Measurements from ENCODE around the gene DHX29.
A peak's percentile ranks its signal among the peaks of the same experiment; 100 is the strongest.

DHX29 gene

GRCh38 chr5:55232271-55232984, 75.1 kb downstream of the DHX29 start:
- DNase-seq = peak; percentile 70

- no peak for DNase-seq
Measured at GRCh38 chr5:55231919-55232270, 75.6 kb downstream of the DHX29 start.

- DNase-seq = peak; percentile 59
Measured at GRCh38 chr5:55231029-55231918, 76.2 kb downstream of the DHX29 start.

GRCh38 chr5:55230086-55230629, 77.3 kb downstream of the DHX29 start:
- DNase-seq = no peak

DNA sequence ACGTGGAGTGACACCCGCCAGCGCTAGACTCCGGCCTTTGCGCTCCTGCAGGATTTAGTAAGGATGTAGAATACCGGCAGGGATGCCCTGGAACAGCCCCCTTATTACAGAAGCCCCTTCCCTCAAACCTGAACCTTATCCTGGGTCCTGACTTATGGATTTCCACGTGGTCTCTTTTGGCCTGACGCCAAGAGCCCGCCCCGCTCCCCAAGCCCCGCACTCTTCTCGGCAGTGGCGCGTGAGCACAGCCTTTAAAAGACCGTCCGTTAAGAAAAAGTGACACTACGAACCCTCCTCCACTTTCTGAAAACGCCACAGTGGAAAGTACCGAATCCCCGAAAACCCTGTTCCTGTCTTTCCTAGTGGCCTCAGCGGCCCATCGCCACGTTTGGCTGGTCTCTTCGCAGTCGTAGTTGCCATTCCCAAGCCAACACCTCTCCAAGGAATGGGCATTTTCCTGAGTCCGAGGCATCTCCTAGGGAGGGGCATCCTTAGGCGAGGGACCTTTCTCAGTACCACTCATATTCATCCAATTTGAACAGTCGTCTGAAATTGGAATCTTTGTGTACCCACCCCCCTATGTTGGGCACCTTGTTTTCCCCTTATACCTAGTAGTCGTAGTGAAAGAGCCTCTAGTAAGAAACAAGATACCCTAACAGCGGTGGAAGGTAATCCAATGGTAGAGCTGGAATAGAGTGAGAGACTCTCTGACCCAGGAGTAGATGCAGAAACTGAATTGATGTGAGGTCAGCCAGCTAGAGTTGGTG, 79.6 kb downstream of the DHX29 start:
- no peak for DNase-seq

GRCh38 chr5:55226934-55227663, 80.4 kb downstream of the DHX29 start, which contains the start of gene MCIDAS:
MCIDAS (minus strand) TSS chr5:55227315; CDS start chr5:55227138, 177 bp downstream.
- DNase-seq = peak; percentile 82

DNA sequence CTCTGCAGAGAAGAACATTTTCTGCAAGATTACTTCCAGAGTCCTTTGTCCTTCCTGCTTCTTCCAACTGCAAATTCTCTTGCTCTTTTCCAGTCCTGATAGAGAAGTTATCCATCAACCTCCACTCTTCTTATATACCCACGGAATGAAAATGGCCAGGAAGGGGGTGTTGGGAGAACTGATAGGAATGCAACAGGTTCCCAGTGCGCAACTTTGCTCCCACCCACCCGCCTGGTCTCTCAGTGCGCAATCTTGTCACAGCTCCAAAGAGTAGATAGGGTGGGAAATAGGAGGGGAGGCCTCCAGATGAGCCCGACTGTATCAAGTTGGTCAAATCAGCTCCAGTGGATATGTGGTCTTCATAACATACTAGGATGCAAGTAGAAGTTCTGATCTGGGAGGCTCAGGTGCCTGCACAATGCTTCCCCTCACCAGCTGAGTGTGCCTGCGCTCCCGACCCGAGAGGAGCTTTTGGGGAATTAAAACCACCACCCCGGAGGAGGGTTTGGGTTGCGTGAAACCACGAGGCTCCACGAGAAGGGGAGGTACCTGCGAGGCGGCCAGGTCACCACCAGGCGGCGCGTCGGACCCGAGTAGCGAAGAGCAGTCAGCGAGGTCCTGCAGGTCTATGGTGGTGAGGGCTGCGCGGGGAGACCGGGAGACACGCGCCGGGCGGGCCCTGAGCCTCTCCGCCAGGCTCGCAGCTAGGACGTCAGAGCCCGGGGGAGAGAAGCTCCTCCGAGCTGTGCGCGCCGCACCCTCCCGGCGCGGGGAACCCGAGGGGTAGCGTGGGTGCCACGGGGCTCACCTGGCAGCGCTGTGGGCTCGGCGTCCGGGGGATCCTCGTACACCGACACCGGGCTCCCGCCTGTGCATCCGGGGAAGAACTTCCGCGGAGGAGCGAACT, 81.2 kb downstream of the DHX29 start:
- peak; percentile 91 for DNase-seq

DNA sequence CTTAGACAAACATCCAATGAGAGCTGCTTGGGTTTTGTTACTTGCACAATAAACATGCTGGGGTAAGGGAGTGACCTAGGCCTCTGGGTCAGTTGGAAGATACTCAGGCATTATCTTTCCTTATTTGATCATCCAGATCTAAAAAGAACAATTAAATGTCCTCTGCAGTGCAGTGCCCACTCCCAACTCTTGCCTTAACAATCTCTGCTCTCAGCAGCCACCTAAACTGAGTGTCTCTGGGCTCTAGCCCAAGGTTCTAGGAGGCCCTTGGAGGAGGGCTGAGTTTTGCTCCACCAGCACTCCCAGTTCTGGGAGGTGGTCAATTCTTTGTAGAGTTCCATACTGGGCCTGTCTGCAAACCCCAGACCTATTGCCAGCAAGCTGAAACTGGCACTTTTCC, 82.1 kb downstream of the DHX29 start:
- no peak for DNase-seq

DNA sequence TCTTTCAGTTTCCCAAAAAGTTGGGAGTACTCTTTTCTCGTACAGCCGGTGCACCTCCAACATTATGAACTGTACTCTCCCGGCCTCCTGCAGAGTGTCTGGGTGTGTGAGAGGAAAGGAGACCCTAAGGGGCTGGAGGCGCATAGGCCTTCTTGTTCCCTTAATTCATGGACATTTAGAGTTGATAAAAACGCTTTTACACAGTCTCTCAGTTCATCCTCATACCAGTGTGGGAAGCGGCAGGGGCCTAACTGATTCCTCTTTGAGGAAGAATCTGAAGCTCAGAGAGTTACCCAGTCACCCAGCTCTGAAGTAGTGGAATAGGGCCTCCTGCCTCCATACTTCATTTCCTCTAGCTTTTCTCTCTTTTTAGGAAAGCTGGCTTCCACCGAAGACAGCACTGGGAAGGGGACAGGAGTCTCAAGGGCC, 83.7 kb downstream of the DHX29 start:
- DNase-seq = no peak

DNA sequence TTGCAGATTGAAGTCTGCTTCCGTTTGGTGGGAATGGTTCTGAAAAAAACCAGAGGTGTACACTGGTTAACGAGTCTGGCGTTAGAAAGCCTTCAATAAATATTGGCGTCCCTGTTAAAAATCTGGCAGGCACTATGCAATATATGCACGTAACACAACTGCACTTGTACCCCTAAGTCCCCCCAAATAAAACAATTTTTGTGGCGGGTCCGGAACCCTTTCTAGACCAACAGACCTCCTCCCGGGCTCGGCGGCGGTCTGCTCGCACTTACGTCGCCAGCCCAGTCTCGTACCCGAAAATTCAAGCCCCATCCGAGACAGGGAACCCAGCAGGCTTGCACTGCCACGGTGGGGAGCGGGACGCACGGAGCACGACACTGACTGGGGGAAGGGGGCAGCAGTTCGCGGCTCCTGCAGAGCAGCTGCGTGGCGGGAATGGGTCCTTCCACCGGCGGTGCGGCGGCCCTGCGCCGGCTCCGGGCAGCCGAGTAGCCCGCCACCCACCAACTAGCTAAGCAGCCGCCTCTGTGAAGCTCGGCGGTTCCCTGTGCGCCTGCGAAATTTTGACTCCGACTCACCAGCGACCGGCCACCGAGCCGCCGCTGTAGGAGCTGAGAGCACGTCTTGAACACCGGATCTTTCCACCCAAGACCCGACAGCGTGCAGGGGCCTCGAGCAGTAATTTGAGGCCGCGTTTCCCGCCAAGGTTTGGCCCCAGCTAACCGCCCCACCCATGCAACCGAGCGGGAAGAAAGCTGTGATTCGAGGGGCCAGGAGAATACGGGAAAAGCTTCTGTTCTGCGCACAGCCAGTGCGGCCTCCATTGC, 84.3 kb downstream of the DHX29 start:
- DNase-seq = peak; percentile 64

GRCh38 chr5:55222092-55222984, 85.2 kb downstream of the DHX29 start:
- DNase-seq = no peak

GRCh38 chr5:55220433-55221185, 86.9 kb downstream of the DHX29 start:
- DNase-seq = peak; percentile 57

- DNase-seq = no peak
Measured at GRCh38 chr5:55219770-55220169, 87.7 kb downstream of the DHX29 start.

DNA sequence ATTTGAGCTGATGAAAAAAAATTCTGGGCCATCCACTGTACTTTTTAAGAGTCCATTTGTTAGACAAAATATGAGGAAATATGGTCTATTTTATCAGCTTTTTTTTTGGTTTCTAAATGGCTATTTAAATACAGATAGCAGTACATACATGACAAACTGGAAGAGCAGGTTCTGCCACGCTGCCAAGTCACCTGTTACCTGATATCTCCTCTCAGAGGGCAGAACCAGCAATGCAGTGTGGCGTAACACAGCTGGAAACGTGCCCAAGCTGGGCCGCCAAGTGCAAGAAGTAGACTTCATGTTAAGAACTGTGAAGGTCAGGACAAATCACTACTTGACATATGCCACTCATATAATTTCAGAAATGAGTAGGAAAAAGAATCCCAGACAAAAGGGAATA, 88.5 kb downstream of the DHX29 start:
- no peak for DNase-seq

GRCh38 chr5:55211184-55211874, 96.2 kb downstream of the DHX29 start:
- no peak for DNase-seq

Measured in activated CD8-positive, alpha-beta memory T cell treated with anti-CD3 and anti-CD28 coated beads, Interleukin-2, amount 50 U/mL, for 48 hours (primary cell).